DMS79 treated with DMSO at 0.1 percent for 48 hours (cell line): ENCODE results near the gene CHP2.
"Not testable (repeated sequence)": the region's sequence is repeated elsewhere in the genome, so short reads cannot be mapped to it uniquely, and the experiment has no call there.

ENCODE experiments used
- DNase-seq: peaks from one replicate; lab custom pipeline; 2025; lab: John Stamatoyannopoulos, UW

The CHP2 gene

DNA sequence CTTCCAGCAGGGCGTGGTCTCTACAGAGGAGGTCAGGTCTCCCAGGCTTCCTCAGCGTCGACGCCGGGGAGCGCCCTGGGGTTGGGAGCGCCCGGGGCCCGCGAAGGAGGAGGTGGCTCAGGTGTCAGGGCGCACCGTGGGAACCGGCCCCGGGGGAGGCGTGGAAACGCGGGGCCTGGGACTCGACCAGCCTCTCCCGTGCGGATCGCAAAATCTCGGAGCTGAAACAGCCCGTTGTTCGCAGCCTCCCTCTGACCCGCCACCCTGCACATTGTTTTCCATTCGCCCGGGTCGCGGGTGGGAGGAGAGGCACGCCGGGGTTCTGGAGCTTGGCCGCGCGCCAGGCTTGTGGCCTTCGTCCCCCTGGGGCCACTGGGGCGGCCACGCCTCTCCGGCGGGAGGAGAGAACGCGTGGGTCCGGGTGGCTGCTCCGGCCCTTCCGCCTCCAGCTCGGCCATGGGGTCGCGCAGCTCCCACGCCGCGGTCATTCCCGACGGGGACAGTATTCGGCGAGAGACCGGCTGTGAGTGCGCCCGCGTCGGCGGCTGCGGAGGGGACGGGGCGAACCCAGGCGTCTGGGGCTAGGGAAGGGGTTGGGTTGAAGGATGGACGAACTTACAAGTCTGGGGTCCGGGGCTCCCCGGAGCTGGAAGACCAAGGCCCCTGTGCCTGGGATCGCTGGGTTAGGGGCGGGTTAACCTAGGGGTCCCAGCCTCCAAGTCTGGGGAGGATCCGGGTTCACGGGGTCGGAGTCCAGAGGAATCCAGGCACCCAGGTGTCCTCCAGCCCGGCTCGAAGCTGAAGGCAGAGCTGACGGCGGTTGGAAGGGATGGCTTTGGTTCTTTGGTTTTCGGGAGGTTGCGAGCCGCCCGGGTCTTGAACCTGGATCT lies at the start of gene CHP2:
TSS of gene CHP2 (plus strand) at position 433 of the 890 bp plus-strand sequence. CDS start at position 457, 24 bp downstream.
- no peak for DNase-seq

DNA sequence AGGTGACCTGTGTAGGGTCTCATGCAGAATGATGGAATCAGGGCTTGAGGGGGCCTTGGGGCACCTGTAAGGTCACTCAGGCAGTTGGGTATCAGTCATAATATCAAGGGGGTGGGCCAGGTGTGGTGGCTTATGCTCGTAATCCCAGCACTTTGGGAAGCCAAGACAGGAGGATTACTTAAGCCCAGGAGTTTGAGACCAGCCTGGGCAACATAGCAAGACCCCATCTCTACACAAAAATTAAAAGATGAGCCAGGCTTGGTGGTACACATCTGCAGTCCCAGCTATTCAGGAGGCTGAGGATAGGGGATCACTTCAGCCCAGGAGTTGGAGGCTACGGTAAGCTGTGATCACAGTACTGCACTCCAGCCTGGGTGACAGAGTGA lies 49.3 kb upstream of the CHP2 start:
- DNase-seq, result no peak

GRCh38 chr16:23706439-23706838 lies 48.4 kb upstream of the CHP2 start:
- DNase-seq, result no peak

DNA sequence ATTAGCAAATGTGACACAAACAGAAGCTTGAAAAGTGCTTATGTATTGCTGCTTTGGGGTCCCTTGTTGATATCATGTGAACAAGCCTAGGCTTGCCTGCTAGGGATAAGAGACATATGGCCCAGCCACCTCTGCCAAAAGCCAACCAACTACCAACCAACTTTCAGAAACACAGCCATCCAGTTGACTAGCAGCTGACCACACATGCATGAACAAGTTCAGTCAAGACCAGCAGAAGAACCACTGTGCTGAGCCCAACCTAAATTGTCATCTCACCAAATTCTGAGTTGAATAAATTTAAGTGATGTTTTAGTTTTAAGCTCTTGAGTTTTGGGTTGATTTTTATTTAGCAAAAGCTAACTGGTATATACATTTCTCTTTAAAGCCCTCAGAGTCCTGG lies 45.3 kb upstream of the CHP2 start:
- no peak for DNase-seq

DNA sequence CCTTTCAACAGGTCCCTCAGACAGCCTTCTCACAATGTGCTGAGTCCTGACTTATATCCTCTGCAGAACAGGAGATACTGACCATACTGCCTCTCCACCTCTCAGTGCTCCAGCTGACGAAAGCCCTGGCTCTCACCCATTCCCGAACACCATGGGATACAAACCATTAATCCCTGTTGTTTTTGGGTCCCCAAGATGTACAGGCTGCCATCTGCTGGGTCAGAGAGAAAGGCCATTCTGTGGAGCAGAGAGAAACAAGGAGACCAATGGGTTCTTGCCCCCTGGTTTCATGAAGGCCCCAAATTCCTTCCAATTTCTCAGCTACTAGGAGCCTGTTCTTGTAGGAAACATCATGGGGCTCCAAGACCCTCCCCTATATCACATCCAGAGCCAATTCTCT lies 44.8 kb upstream of the CHP2 start:
- DNase-seq, result no peak

DNA sequence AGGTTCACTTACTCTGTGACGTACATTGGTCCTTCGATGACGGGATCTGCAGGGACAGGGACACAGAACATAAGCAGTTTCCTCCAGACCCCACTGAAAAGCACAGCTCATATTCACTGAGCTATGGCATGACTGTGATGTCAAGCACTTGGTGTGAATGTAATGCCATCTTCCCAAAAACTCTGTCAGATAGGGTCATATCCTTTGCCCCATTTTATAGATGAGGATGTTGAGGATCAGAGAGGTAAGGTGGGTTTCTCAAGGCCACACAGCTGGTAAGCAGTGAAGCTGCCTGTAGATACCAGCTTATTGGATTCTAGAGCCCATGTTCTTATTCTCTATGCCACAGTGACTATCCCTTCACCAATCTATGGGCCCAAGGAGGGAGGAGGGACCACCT lies 44.3 kb upstream of the CHP2 start:
- DNase-seq, result no peak

DNA sequence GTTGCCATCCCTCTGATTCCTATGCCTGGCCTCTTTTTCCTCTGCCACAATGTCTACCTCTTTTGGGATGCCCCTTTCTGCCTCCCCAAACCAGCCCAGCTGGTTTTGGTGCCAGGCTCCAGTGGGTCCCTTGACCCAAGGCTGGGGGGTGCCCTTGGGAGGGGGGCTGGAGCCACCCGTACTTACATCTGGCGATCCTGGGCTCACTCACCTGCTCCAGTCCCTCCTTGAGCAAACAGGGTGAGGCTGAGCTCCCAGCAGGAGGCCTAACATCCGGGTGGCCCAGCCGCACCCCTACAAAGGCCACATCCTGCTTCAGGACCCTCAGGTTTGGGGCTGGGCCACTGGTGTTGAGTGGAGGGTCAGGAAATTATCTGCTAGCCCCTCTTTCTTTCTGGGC lies 43.0 kb upstream of the CHP2 start:
- no peak for DNase-seq

- DNase-seq, result no peak
Measured at GRCh38 chr16:23712976-23713375, 41.9 kb upstream of the CHP2 start, which contains the start of gene ERN2. TSS of gene ERN2 (minus strand) at chr16:23713222. CDS start at chr16:23713187, 35 bp downstream.

GRCh38 chr16:23716484-23716883 lies 38.3 kb upstream of the CHP2 start:
- no peak for DNase-seq

DNA sequence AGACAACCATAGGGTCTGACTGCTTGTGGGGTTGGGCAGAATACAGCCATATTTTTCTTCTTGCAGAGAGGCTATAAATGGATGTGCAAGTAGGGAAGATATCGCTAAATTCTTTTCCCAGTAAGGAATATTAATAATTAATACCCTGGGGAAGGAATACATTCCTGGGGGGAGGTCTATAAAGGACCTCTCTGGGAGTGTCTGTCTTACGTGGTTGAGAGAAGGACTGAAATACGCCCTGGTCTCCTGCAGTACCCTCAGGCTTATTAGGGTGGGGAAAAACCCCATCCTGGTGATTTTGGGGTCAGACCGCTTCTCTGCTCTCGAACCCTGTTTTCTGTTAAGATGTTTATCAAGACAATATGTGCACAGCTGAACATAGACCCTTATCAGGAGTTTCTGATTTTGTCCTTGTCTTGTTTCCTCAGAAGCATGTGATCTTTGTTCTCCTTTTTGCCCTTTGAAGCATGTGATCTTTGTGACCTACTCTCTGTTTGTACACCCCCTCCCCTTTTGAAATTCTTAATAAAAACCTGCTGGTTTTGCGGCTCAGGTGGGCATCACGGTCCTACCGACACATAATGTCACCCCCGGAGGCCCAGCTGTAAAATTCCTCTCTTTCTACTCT lies 32.1 kb upstream of the CHP2 start:
- not testable (repeated sequence) for DNase-seq

GRCh38 chr16:23724096-23724784 lies 30.6 kb upstream of the CHP2 start:
- DNase-seq, result no peak

DNA sequence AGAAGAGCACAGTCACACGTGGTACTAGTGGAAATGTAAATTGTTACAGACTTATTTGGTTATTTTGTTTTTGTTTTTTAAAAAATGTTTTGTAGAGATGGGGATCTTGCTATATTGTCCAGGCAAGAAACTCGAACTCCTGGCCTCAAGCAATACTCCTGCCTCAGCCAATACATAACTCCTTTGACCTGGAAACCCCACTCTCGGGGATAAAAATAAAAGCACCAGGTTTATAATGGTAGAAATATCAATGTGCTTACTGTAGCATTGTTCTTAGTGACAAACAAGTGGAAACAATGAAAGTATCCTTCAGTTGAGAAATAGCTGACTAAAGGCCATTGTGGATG lies 30.1 kb upstream of the CHP2 start:
- DNase-seq, result no peak

DNA sequence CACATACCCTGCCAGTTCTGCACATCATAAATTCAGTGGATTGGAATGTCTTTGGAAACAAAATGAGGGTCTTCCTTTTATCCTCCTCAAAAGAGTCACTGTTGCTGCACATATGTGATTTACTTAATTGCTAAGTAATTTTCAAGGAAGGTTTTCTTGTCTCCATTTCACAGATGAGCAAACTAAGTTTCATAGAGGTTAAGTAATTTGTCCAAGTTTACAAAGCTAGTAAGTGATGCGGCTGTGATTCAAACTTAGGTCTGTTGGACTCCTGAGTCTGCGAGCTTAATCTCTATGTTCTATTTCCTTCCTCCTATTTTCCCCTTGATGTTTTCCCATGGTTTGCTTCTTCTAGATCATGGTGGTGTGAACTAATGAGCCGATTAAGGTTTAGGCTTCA lies 28.1 kb upstream of the CHP2 start:
- DNase-seq, result no peak

DNA sequence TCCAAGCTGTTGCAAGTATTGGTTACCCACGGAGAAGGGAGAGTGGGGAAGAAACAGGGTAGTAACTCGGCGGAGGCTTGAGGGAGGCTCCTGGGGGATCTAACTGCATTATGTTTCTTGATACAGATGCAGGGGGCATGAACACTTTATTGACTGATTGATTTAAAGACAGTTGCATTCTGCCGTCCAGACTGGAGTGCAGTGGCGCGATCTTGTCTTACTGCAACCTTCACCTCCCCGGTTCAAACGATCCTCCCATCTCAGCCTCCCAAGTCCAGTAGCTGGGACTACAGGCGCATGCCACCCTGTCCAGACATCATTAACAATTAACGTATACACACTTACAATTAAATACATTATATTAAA lies 26.7 kb upstream of the CHP2 start:
- DNase-seq, result no peak

DNA sequence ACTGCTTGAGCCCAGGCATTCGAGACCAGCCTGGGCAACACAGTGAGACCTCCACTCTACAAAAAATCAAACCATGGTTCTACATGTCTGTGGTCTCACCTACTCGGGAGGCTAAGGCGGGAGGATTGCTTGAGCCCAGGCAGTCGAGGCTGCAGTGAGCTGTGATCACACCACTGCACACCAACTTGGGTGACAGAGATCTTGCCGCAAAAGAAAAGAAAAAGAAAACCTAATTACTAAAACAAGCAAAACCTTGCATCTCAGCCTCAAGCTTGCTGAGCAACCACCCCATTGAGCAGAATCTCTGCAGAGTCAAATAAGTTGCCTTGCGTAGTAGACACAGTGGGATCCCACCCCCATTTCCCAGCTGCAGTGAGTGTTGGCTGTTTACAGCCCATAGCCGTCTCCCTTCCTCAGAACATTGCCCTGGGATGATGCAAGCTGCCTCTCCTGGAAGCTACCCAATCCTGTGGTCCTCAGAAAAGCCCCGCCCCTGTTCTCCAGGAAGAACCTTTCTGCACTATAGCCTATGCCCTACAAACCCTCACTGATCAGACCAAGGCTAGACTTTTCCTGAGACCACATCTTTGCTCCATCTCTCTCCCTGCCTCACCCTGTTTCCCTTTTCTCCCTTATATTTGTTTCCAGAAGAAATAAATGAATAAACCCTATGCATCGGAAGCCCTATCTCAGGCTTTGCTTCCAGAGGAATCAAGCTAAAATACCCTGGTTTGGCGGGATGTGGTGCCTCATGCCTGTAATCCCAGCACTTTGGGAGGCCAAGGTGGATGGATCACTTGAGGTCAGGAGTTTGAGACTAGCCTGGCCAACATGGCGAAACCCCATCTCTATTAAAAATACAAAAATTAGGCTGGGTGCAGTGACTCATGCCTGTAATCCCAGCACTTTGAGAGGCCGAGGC lies 25.1 kb upstream of the CHP2 start:
- DNase-seq, result no peak

DNA sequence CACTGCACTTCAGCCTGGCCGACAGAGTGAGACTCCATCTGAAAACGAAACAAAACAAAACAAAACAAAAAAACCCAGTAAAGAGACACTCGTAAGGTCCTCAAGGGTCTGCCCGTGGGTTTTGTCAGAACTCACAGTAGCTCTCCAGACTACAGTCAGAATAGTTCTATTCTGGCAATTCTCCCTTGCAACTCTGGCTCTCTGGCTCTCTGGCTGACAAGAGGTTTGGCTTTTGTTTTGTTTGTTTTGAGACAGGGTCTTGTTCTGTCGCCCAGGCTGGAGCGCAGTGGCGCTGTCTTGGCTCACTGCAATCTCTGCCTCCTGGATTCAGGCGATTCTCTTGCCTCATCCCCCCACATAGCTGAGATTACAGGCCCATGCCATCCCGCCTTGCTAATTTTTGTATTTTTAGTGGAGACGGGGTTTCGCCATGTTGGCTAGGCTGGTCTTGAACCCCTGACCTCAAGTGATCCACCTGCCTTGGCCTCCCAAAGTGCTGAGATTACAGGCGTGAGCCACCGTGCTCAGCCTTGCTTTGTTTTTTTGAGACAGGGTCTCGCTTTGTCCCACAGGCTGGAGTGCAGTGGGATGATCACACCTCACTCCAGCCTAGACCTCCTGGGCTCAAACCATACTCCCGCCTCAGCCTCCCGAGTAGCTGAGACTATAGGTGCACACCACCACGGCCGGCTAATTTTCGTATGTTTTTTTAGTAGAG lies 20.5 kb upstream of the CHP2 start:
- no peak for DNase-seq

- DNase-seq, result not testable (repeated sequence)
Measured at GRCh38 chr16:23737423-23738028, 17.3 kb upstream of the CHP2 start.

- no peak for DNase-seq
Measured at GRCh38 chr16:23739516-23739915, 15.3 kb upstream of the CHP2 start.

DNA sequence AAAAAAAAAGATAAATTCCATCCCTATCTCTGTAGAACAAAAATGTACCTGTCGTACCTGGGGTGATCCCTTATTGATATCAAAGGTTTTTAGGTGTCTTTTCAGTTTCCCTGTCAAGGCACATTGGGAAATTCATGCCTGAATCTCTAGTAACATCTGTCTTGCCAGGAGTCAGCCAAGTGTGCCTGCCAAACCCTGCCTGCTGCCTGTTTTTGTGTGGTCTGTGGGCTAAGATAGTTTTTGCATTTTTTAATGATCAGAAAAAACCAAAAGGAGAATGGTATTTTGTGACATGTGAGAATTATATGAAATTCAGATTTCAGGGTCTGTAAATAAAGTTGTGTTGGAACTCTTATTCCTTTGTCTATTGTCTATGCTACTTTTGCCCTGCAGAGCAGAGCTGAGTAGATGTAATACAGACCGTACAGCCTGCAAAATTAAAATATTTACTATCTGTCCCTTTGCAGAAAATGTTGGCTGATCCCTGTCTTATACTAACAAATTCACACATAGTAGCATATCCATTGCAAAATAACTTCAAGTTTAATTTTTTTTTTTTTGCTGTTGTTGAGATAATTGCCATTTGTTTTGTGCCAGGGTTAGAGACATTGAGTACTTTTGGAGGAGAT lies 13.0 kb upstream of the CHP2 start:
- DNase-seq, result no peak

DNA sequence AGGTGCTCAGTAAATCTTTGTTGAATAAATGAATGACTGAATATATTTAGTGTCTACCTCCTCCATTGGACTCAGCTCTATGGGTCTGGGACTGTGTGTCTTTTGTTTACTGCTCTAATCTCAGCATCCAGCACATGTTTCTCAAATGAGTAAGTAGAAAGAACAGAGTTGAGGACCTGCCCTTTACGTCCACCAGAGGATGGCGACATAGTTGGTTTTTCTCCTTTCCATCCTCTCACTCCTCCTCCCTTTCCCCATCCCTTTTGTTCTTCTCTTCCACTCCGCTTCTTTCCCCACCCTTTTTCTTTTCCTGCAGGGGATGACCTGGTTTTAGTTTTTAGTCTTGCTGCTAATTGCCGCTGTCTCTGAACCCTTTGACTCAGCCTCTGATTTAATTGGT lies 12.1 kb upstream of the CHP2 start:
- no peak for DNase-seq
